Stomach (tissue), 9 donors: ENCODE measurements around the gene ZNF84. TPM values are rescaled to one million over a fixed set of nuclear protein-coding genes. Genes with fewer than 3 reads are reported as not detected.

Experiments used
- DNase-seq, 2 donors: peaks; one replicate each; pipeline versions ENCODE4 v3.0.0 to v3.0.0-alpha.2; 2013 to 2019
- H3K27ac ChIP-seq, 5 donors: fragments of 200-600 bp in 4 of 5; sonication (generic) in 4 of 5; one replicate each; pipeline ENCODE4 v1.5.1; 2013 to 2019; ENCODE audit warnings: mild to moderate bottlenecking in 1 of 5, moderate library complexity in 1 of 5
- H3K27me3 ChIP-seq, 3 donors: fragments of 200-600 bp; sonication (generic); one replicate each; pipeline ENCODE4 v1.5.1; 2017 to 2019; ENCODE audit warnings: mixed run types in 1 of 3
- H3K36me3 ChIP-seq, 4 donors: fragments of 200-600 bp; sonication (generic); 1 replicate in 3 of 4; 2 replicates in 1 of 4; pipeline ENCODE4 v1.5.1; 2016 to 2019
- H3K4me1 ChIP-seq, 4 donors: fragments of 200-600 bp; sonication (generic); one replicate each; pipeline ENCODE4 v1.5.1; 2016 to 2019
- H3K4me3 ChIP-seq, 4 donors: fragments of 200-600 bp; sonication (generic) in 3 of 4; one replicate each; pipeline ENCODE4 v1.5.1; 2016 to 2019; ENCODE audit warnings: mild to moderate bottlenecking in 1 of 4
- H3K9me3 ChIP-seq, 4 donors: fragments of 200-600 bp; sonication (generic); one replicate each; pipeline ENCODE4 v1.5.1; 2016 to 2019
- CTCF ChIP-seq, 7 experiments: fragments of 450-650 bp in 4 of 7; fragments of 200-600 bp in 3 of 7; sonication (generic) in 3 of 7; IDR thresholded peaks; one replicate each; pipeline ENCODE4 v1.5.1; 2016 to 2019; ENCODE audit warnings: antibody characterized with exemption in 7 of 7, control low read depth in 2 of 7, mild to moderate bottlenecking in 1 of 7
- EP300 ChIP-seq: sonication (generic); formaldehyde crosslinking; IDR thresholded peaks from one replicate; pipeline ENCODE4 v1.6.1; 2017; ENCODE audit warnings: antibody characterized with exemption
- POLR2A ChIP-seq, 4 donors: fragments of 450-650 bp; IDR thresholded peaks; one replicate each; pipeline ENCODE4 v1.6.1; 2016; ENCODE audit warnings: antibody characterized with exemption in 4 of 4, control low read depth in 2 of 4, mild to moderate bottlenecking in 1 of 4, moderate library complexity in 1 of 4
- POLR2AphosphoS5 ChIP-seq, 3 donors: sonication (generic); formaldehyde crosslinking; IDR thresholded peaks; one replicate each; pipeline ENCODE4 v1.6.1; 2016; ENCODE audit warnings: antibody characterized with exemption in 3 of 3
- WGBS, 5 donors: extraction: QIAGEN DNeasy Blood & Tissue Kit in 3 of 5; methylation state at CpG; one replicate each; pipeline versions ENCODE4 v1.1.5 to v1.1.7; 2013 to 2018; 5-methylcytosine and 5-hydroxymethylcytosine counted together
- intact Hi-C: fragments of 100-400 bp; cut with DNase I; formaldehyde crosslinking; loops from one replicate; pipeline ENCODE4 v1.15.1; 2023; ENCODE audit warnings: low total_unique reads
- polyA plus RNA-seq, 3 donors: library from polyadenylated mRNA; stranded (reverse); fragments of 200-250 nt; gene quantifications; one replicate each; pipeline ENCODE4 v1.2.3, GENCODE V29; 2013
- total RNA-seq, 5 donors: library from RNA; depleted of rRNA; stranded (reverse); fragments of >200 nt; gene quantifications; one replicate each; pipeline versions ENCODE4 v1.1.0 to v1.2.3, GENCODE V29; 2014 to 2016
- donor health status: healthy with polysubstance abuse.
- donor health status: Bipolar disorder and iron deficiency.
- donor health status: healthy.

The ZNF84 gene
- total and polyA plus RNA-seq, 8 donors = 3.5 to 53.3 (median 12.2) TPM

- intact Hi-C loops = no loop called here
- WGBS, 5 donors = 0 to 1% (median 0%) methylated on average over 20 to 22 of the region's 22 CpGs
These were observed 42.7 kb downstream of the ZNF84 start for GRCh38 chr12:133080026-133080367.

GRCh38 chr12:133080368-133081158 lies 43.3 kb downstream of the ZNF84 start, which contains the start of gene ZNF140:
TSS of gene ZNF140 (plus strand) at chr12:133080923. CDS start at chr12:133081321, 398 bp downstream.
- H3K4me3 ChIP-seq = peak within 1 kb of the TSS; percentile 69 to 86 (median 82)
- peaks cover 6 to 20% (median 10%) of the 10 kb centered on the region in 4 donors for H3K4me1 ChIP-seq
- peak within 1 kb of the TSS; percentile 89 to 99 (median 98) for H3K27ac ChIP-seq
- peaks cover 22 to 38% (median 37%) of the 10 kb centered on the region in 4 donors for H3K36me3 ChIP-seq
- TF ChIP-seq EP300 (no peak), CTCF (IDR thresholded peaks at IDR 0.05) (peak in 4 of 7 experiments; percentile 7 to 38 (median 20)), POLR2AphosphoS5 (IDR thresholded peaks at IDR 0.05) (peak; percentile 58 to 80 (median 66))
- intact Hi-C loops = no loop called here
- no peaks in the 10 kb centered on the region for H3K27me3 ChIP-seq
- peaks cover 43 to 84% (median 79%) of the 10 kb centered on the region in 4 donors for H3K9me3 ChIP-seq
- peak; percentile 95 to 99 for DNase-seq
- WGBS, 5 donors = 0 to 1% (median 0%) methylated on average over 38 to 69 of the region's 69 CpGs

More at GRCh38 chr12:133080026-133080367, 42.7 kb downstream of the ZNF84 start:
- no peak for TF ChIP-seq EP300
- peak; percentile 52 to 94 (median 91) for TF ChIP-seq POLR2AphosphoS5 (IDR thresholded peaks at IDR 0.05)
- Histone ChIP-seq H3K4me3 (peak overlapping the region; percentile 69 to 86 (median 82)), H3K9me3 (peaks cover 45 to 84% (median 79%) of the 10 kb centered on the region in 4 donors), H3K36me3 (peaks cover 17 to 33% (median 32%) of the 10 kb centered on the region in 4 donors), H3K27me3 (no peaks in the 10 kb centered on the region), H3K27ac (peak overlapping the region; percentile 89 to 99 (median 98)), H3K4me1 (peaks cover 6 to 20% (median 10%) of the 10 kb centered on the region in 4 donors)
- DNase-seq = peak; percentile 97 to 100

- H3K9me3 ChIP-seq = peaks cover 39 to 84% (median 79%) of the 10 kb centered on the region in 4 donors
- WGBS, 5 donors = 22 to 26% (median 23%) methylated on average over 17 of the region's 17 CpGs
These were observed 44.0 kb downstream of the ZNF84 start for GRCh38 chr12:133081159-133081780.

GRCh38 chr12:133083345-133083744 lies 46.0 kb downstream of the ZNF84 start:
- no peak for DNase-seq
- no peak for TF ChIP-seq POLR2A (IDR thresholded peaks at IDR 0.05)
- TF ChIP-seq EP300 = no peak
- TF ChIP-seq CTCF (IDR thresholded peaks at IDR 0.05) = no peak
- TF ChIP-seq POLR2AphosphoS5 (IDR thresholded peaks at IDR 0.05) = no peak
- WGBS, 5 donors = 97 to 100% (median 99%) methylated on average over 6 of the region's 6 CpGs
- Histone ChIP-seq H3K27ac (no peak overlapping the region), H3K9me3 (peaks cover 39 to 84% (median 79%) of the 10 kb centered on the region in 4 donors), H3K4me3 (no peak overlapping the region), H3K36me3 (peaks cover 42 to 66% (median 65%) of the 10 kb centered on the region in 4 donors), H3K27me3 (no peaks in the 10 kb centered on the region), H3K4me1 (peaks cover 6 to 20% (median 10%) of the 10 kb centered on the region in 4 donors)
- intact Hi-C loops = no loop called here

More at GRCh38 chr12:133081159-133081780, 44.0 kb downstream of the ZNF84 start:
- Histone ChIP-seq H3K36me3 (peaks cover 29 to 45% (median 44%) of the 10 kb centered on the region in 4 donors), H3K4me1 (peaks cover 6 to 20% (median 10%) of the 10 kb centered on the region in 4 donors), H3K4me3 (peak overlapping the region; percentile 69 to 86 (median 82)), H3K27me3 (no peaks in the 10 kb centered on the region), H3K27ac (peak overlapping the region; percentile 89 to 99 (median 98))
- intact Hi-C loops = no loop called here
- peak in 1 of 2 donors; percentile 42 for DNase-seq
- TF ChIP-seq CTCF (IDR thresholded peaks at IDR 0.05) (no peak), POLR2A (IDR thresholded peaks at IDR 0.05) (no peak)
